Dermis blood vessel endothelial cell (primary cell): ENCODE data around the gene CDK2. TPM values are rescaled to one million over a fixed set of nuclear protein-coding genes. Genes with fewer than 3 reads are reported as not detected.
"Not testable (repeated sequence)": the region's sequence is repeated elsewhere in the genome, so short reads cannot be mapped to it uniquely, and the experiment has no call there.

Source experiments
- DNase-seq: peaks from one replicate; pipeline ENCODE4 v3.0.0; 2010
- total RNA-seq: library from RNA; depleted of rRNA; stranded (reverse); fragments of >200 nt; gene quantifications from 2 replicates; pipeline ENCODE4 v1.2.3, GENCODE V29; 2014

Gene CDK2
- total RNA-seq, result 20.8 and 35.0 TPM in 2 replicates

DNA sequence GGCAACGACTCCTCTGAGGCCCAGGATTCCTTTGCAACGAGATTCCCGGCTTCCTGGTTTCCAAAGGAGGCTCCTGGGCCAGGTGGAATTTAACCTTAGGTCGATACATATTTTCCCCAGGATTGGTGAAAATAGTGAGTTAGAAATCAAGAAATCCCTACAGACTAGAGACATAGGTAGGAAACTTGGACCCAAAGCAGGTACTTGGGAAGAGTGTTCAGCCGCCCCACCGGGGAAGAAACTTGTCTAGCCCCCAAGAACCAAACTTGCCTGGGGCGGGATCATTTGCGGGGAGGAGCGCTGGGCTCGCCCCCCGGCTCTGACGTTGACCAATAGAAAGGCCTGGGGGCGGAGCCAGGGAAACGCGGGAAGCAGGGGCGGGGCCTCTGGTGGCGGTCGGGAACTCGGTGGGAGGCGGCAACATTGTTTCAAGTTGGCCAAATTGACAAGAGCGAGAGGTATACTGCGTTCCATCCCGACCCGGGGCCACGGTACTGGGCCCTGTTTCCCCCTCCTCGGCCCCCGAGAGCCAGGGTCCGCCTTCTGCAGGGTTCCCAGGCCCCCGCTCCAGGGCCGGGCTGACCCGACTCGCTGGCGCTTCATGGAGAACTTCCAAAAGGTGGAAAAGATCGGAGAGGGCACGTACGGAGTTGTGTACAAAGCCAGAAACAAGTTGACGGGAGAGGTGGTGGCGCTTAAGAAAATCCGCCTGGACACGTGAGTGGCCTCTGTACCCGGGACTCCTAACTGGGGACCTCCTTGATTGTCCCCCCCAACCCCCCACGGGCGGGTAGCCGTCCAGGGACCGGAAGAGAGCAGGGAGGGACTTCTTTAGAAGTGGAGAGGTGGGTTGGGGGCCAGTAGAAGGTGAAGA is at the start of gene CDK2:
Gene CDK2 (plus strand): TSS at position 423 of the 874 bp plus-strand sequence. CDS start 179 bp downstream, at position 602.
- peak; percentile 89 for DNase-seq

DNA sequence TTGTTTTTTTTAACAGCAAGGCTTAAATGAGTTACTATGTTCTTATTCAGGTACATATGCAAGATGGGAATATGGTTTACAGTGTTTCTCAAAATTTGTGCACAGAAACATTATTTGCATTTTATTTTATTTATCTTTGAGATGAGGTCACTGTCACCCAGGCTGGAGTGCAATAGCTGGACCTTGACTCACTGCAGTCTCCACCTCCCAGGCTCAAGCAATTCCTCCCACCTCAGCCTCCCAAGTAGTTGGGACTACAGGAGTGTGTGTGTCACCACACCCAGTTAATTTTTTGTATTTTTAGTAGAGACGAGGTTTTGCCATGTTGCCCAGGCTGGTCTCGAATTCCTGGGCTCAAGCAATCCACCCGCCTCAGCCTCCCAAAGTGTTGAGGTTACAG is 47.6 kb upstream of the CDK2 start:
- DNase-seq, result not testable (repeated sequence)

DNA sequence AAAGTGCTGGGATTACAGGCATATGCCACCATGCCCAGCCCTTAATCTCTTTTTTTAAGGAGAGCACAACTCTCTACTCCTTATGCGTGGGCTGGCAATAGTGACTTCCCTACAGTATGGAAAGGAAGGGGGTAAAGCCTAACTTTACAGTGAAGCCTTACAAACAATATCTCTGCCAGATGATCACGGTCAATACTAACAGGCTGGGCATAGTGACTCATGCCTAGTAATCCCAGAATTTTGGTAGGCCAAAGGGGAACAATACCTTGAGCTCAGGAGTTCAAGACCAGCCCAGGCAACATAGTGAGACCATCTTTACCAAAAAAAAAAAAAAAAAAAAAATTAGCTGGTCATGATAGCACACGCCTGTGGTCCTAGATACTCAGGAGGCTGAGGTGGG is 44.5 kb upstream of the CDK2 start:
- no peak for DNase-seq

DNA sequence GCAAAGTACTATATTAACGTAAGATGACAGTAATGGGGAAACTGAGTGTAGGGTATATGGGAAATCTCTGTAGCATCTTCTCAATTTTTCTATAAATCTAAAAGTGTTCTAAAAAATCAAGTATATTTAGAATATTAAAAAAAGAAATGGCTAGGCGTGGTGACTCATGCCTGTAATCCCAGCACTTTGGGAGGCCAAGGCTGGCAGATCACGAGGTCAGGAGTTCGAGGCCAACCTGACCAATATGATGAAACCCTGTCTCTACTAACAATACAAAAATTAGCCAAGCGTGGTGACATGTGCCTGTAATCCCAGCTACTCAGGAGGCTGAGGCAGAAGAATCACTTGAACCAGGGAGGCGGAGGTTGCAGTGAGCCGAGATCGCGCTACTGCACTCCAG is 43.0 kb upstream of the CDK2 start:
- not testable (repeated sequence) for DNase-seq

DNA sequence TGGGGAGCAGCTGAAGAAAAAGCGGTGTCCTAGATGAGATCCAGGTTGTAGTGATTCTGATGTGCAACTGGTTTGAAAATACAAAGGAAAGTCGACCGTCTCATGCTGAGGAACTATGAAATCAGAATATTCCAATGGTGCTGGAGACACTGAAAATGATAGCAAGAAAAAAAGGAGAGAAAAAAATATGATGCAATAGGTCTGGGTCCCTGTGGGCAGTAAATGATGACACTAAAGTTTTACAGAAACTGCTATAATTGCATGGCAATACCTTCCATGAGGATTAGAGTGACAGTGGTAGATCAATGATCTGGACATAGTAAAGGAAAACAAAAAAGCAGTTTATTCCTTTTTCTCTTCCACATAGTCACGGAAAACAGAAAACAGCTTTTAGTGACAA is 41.3 kb upstream of the CDK2 start:
- no peak for DNase-seq

DNA sequence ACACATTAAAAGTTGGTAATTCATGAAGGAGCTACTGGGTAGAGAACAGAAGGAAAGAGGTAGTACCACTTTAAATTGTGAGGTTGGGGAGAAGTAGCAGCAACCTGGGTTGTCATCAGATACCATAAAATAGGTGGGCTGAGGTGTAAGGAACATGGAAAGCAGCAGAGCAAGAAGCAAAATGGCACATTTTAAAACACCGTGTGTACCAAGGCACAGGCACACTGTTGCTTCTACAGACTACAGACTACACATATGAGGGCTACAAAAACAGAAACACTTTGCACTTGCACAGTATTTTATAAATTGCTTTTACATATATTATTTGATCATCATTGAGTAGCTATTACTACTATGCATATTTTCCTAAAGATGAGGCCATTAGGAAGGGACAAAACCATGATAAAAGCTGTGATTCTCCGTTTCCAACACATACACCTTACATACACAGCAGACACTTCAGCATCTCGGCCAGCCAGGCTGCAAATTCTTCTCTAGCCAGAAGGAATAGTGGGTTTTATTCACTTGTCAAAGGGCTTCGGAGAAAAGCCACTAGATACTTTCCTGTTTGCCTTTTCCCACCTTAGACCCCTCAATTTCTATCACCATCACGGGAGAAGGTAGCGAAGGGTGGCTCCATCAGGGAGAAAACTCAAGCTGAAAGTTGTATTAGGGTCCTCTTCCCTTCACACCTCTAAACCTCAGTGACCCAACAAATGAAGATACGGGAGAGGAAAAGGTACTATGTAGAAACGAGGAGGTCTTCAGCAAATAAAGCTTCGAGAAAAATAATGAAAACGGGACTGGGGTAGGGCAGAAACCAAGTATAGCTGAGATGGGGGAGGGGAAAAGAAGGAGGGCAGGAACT is 40.5 kb upstream of the CDK2 start:
- peak; percentile 15 for DNase-seq

DNA sequence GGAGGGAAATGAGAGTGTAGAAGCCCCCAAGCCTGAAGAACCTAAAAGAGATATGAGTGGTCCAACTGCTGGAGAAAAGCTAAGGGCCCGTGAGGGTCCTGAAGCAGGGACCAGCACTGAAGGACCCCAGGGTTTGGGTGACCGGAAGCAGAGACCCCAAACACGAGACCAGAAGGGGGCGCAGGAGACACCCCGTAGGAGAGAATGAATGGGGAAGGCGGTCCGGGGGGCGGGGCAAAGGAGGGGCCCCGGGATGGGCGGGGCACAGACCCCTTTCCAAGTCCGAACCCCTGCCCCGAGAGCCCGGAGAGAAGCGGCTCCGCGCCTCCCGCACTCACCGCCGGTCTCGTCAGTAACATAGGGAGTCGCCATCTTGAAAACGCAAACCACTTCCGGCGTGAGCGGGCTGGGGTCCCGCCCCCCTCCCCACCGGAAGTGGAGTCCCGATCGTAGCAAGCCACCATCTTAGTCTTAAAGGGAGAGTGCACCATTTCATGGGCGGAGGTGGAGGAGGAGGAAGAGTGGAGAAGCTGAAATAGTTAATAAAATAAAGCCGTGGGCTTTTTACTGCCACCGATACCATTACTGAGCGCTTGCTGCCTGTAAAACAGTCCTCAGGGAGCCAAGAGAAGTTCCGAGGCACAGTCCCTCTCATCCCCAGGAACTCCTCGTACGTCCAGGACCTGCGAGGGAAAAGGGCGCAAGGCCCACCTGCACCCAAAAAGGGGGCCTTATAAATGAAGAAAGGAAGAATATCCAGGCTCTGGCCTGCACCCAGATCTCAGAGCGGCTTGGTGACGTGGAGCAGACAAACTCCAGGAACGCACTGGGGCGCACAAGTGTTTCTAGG is 39.7 kb upstream of the CDK2 start:
- DNase-seq, result peak; percentile 92

DNA sequence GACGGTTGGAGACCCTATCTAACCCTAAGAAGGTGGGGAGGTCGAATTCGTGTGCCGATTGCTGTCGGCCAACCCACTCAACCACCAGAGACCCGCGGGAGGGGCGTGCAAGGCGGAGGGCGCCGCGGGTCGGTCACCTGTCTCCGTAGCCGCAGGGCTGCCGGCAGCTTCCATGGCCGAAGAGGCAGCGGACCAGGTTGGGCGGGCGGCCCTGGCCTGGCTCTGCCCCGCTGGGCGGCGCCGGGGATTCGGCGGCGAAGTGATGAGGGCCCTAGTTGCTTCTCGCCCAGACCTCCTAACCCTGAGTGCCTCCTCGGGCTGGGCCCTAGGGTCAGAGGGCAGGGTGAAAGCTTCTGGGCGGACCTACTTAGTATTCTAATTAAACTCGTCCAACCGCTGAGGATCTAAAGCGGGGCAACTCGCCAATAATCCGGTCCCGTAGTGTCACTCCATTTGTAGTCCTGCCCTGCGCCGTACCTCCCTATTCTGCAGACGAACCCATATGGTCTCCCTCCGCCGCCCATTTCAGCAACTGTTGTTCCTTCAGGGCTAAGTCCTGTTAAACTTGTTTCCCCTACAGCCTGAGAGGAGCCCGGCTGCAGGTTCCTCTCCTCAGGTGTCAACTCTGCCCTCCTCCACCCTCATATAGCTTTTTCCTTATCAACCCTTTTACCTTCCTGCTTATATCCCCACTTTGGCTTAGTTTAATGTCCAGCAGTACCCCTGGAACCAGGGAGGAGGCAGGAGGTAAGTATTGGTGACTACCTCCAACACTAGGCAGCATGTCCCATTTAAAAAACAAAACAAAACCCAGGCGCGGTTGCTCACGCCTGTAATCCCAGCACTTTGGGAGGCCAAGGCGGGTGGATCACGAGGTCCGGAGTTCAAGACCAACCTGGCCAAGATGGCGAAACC is 38.8 kb upstream of the CDK2 start, which contains the start of gene PYM1:
Gene PYM1 (minus strand): TSS at position 307 of the 915 bp plus-strand sequence. CDS start 133 bp downstream, at position 174.
- DNase-seq, result peak; percentile 72

DNA sequence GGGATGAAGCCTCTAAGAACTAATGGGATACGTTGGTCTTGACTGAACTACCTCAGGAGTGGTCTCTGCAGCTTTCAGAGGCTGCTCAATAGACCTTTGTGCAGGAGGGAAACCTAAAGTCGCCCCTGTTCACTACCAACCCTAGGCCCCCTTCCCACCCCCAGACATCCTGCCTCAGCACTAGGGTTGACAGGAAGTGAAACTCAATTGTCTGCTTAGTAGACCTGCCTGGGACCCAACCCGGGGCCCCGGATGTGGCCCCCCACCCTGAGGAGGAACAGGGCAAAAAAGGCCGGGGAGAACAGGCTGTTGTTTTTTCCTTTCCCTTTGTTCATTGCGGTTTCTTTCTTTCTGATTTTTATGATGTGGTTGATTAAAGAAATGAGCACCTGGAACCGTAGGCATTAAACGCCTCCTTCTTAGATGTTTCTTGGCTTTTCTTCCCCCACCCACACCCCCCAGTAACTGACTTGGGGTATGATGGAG is 37.3 kb upstream of the CDK2 start:
- no peak for DNase-seq

DNA sequence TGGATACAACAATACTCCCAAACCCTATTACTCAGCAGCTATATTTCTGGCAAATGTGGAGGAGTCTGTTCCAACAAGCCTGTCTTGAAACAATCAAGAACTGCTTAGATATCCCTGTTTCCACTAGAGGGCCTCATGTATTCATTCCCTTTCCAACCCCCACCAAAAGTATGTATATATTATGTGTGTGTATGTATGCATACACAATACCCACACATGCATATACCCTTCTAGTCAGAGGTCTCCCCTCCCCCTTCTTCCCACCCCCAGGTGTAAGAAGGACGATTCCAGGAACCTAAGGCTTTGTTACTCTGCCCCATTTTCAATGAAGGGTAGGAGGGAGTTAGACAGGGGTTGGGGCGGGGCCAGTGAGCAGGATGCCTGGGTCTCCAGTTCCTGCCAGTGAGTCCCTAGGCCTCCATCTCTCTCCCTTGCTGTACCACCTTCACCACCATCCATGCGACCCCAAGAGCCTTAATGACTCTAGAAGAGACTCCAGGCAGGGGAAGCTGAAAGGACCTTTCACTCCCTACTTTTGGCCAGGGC is 35.8 kb upstream of the CDK2 start, which contains the start of gene DGKA:
Gene DGKA (plus strand): TSS at position 392 of the 546 bp plus-strand sequence. CDS start 5,342 bp downstream, outside the sequence.
- DNase-seq, result peak; percentile 80

DNA sequence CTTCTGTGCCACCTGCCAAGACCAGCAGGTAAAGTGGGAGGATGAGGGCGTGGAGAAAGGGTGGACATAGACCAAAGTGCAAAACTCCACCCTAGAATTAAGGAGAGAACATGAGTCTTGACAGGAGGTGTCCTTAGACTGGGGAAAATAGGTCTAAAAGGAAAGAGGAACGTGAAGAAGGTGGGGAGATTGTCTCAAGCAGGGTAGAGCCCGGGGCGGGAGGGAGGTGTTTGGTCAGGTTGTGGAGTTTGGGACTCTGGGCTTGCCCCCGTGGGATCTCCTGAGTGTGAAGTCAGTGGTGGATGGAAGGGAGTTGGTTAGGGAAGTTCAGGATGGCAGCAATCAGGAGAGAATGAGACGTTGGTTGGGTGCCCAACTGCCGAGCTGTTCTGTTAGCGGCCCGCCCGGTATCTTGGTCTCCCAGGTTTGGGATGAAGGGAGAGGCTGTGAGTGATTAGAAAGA is 35.3 kb upstream of the CDK2 start:
- peak; percentile 20 for DNase-seq

DNA sequence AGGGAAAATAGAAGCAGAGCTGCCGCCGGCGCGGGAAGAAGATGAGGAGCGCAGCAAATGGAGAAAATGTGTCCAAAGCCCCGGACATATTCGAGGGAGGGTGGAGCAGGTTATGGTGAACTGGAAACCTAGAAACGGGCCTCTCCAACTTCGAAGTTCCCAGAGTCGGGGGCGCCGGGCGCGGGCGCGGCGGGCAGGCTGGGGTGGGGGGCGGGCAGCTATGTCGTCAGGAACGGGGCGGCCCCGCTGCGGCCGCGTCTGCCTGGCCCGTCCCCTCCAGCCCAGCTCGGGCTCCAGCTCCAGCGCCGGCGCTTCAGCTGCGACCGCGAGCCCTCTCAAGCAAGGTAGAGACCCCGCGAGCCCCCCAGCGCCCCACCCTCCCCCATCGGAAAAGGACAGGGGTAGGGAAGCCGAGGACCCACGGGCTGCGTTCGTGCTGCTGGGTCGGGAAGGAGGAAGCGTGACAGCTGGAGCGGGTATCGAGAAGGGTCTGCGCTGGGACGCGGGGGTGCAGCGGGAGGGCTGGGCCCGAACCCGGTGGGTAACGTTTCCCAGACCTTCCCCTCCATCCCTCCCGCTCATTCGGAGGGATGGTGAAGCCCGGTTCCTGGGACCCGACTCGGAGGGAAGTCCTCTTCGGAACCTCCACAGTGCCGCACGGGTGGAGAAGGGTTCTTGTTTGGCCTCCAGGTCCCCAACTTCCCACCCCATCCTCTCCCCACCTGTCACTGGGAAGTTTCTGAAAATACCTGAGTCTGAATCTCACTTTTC is 34.7 kb upstream of the CDK2 start:
- DNase-seq, result peak; percentile 70

DNA sequence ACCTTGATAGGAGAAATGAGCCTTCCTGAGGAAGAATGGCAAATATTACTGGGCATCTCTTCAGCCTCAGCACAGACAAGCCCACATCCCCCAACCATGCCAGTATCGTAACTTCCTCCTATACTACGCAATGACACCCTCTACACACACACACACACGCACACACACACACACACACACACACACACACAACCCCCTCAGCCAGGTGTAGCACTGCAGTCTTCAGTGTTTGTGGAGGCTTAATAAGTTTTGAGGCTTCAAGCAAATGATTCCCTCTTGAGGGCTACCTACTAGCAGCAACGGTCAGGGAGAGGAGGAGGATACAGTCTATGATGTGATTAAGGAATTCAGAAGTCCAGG is 34.1 kb upstream of the CDK2 start:
- peak; percentile 57 for DNase-seq

DNA sequence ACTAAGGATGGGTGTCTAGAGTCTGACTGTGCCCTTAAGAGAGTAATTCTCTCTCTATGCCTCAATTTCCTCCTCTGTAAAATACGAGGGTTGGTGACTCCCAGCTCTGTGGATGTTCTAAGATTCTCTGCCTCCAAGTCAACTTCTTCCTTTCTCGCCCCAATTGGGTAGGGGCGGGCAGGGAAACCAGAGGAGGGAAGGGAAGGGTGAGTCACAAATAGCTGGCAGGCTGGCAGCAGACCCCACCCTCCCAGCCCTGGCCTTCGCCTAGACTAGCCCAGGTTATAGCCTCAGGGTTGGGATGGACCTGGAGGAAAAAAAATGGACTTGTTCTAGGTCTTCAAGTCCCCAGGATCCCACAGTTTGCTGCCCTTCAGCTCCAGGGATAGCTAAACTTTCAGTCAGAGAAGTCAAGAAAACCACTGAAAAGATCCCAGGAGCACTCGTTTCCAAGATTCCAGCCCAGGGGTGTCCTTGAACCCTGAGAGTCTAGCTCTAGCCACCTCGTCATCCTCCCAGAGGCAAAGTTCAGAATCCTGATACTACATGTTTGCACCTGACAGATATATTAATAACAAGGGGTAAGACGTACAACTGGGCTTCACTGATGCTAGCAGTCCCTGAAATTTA is 33.3 kb upstream of the CDK2 start:
- peak; percentile 60 for DNase-seq

DNA sequence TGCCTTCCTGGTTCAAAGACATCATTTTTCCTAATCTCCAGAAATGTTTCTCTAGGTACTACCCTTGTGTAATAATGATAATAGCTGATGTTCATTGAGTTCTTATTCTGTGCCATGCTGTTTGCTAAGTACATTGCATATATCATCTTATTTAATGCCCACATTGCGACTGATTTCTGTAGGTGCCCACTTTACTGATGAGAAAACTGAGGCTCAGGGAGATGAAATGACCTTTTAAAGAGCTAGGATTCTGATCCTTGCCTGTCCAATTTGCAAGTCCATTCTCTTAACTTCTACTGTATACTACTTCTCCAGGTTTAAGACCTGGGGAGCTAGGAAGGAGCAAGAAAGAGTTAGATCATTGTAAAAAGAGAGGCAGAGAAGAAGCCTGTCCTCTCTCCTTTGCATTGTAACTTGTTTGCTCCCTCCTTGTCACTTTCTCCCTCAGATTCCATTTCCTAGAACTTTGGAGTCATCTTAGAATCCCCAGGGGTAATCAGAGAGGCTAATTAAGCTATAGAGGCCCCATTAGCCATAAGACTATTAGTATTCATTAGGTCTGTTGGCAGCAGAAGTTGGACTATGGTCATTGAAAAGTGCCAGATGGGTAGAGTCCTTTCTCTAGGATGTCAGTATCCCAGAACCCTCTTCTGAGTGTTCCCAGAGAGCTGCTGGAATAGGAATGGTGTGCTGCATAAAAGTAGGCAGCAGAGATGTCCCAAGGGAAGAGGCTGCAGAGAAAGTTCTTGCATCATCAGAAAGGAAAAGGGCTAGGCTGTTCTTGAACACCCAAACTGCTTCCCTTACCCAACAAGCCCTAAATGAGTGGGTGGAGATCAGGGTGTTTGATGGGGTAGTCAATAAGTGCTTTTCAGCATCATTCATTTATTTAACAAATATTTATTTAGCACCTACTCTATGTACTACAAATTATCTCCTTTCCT is 32.6 kb upstream of the CDK2 start:
- no peak for DNase-seq

DNA sequence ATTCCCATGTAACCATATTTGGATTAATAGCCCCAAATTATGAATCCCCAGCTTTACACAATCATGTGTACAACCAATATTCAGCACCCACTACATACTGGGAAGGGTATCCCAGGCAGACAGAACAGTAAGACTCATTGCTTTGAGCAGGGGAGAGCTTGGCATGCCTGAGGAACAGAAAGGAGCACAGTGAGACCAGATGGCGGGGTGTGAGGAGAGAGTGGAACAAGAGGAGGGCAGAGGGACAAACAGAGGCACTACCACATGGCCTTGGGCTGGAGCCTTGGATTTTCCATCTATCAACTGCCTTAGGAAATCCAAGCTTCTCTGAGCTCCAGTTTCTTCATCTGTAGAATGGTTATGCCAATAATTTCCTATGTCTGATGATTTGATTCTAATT is 31.9 kb upstream of the CDK2 start:
- no peak for DNase-seq

DNA sequence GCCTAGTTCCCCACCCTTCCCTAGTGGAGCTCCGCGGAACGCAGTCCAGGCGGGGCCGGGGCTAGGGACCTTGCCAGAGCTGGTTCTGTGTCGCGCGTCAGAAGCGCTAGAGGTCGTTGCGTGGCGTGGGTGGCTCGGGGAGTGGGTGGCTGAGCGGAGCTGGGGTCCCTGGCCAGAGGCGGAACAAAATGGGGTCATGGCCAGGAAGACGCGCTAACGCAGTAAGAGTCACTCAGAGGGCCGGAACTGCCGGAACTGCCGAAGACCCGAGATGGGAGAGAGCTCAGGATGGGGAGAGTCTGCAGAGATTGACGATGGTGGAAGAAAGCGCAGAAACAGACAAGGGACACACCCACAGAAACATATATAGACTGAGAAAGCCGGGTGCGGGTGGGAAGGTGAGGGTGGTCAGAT is 30.9 kb upstream of the CDK2 start:
- DNase-seq, result no peak

DNA sequence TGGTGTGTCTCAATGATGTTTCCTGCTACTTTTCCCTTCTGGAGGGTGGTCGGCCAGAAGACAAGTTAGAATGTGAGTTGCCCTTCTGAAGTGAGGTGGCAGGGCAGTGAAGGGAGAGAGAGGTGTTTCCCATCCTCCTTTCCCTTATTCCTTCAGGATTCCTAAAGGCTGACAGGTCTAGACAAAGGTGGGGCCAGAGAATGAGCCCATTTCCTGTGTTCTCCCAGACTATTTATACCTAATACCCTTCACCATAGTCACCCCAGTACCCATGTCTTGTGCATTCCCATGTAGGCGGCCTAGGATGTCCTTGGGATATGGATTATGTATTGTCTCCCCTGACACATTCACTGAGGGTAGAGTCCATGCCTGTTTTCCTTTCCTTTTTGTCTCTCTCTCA is 28.6 kb upstream of the CDK2 start:
- DNase-seq, result no peak
